Endothelial cell of umbilical vein (primary cell): Measurements from ENCODE around the gene DCAF4. TPM values are rescaled to one million over a fixed set of nuclear protein-coding genes. Genes with fewer than 3 reads are reported as not detected.

Source experiments
- BruUV-seq: library from RNA; stranded (reverse); fragments of 400-500 nt; replicated peaks from 2 replicates; lab custom pipeline; 2021; lab: Mats Ljungman, UMichigan
- CTCF ChIA-PET: fragments of 300-600, 350-600 bp; sonication (Branson Sonifier 250); formaldehyde crosslinking; loops from one replicate; lab custom pipeline; 2021; ENCODE audit warnings: antibody characterized with exemption, inconsistent platforms; lab: Charles Lee
- POLR2A ChIA-PET: fragments of 300-600, 350-600 bp; sonication (Branson Sonifier 250); formaldehyde crosslinking; loops from one replicate; lab custom pipeline; 2021; ENCODE audit warnings: antibody characterized with exemption, inconsistent platforms; lab: Charles Lee
- DNase-seq: peaks from one replicate; pipeline ENCODE4 v3.0.0-alpha.2; 2011; ENCODE audit warnings: low read depth, low spot score
- FAIRE-seq: peaks from 2 replicates; lab custom pipeline; 2011; peaks lifted over from hg19 to GRCh38; lab: Jason Lieb, UNC
- H2AFZ ChIP-seq: 2 replicates; pipeline ENCODE4 v1.6.0; 2012; ENCODE audit warnings: low read depth, low read length, control low read depth, inconsistent platforms
- H3K27ac ChIP-seq: 2 replicates; pipeline ENCODE4 v1.5.1; 2011; ENCODE audit warnings: low read depth, mild to moderate bottlenecking, control low read depth, low read length, moderate library complexity; ENCODE audit not compliant: insufficient read depth
- H3K27me3 ChIP-seq, 2 experiments: 2 replicates each; pipeline versions ENCODE4 v1.6.0 to v1.6.1; 2011; ENCODE audit warnings: low read length in 2 of 2, mixed read lengths in 1 of 2; ENCODE audit not compliant: control insufficient read depth in 2 of 2, insufficient read depth in 2 of 2
- H3K36me3 ChIP-seq, 2 experiments: 2 replicates in 1 of 2; 3 replicates in 1 of 2; pipeline ENCODE4 v1.5.1; 2011; ENCODE audit warnings: low read length in 2 of 2, mild to moderate bottlenecking in 1 of 2, moderate library complexity in 1 of 2; ENCODE audit not compliant: control insufficient read depth in 2 of 2, insufficient read depth in 2 of 2; ENCODE audit errors: extremely low read depth in 1 of 2
- H3K4me1 ChIP-seq: 3 replicates; pipeline ENCODE4 v1.5.1; 2011; ENCODE audit warnings: mild to moderate bottlenecking, low read length; ENCODE audit not compliant: control insufficient read depth, insufficient read depth; ENCODE audit errors: extremely low read depth
- H3K4me2 ChIP-seq: 2 replicates; pipeline ENCODE4 v1.6.1; 2011; ENCODE audit warnings: low read length, control low read depth, mixed read lengths; ENCODE audit not compliant: insufficient read depth
- H3K4me3 ChIP-seq, 3 experiments: fragments of 200-600 bp in 1 of 3; sonication (generic), shearing (Covaris generic) in 1 of 3; replicated peaks in 1 of 3; 2 replicates each; pipeline ENCODE4 v1.5.1; 2011 to 2016; ENCODE audit warnings: control low read depth in 3 of 3, low read length in 3 of 3, mild to moderate bottlenecking in 2 of 3, inconsistent platforms in 1 of 3, low read depth in 1 of 3, moderate library complexity in 1 of 3; ENCODE audit not compliant: insufficient read depth in 1 of 3
- H3K79me2 ChIP-seq: 2 replicates; pipeline ENCODE4 v1.6.0; 2012; ENCODE audit warnings: low read length, inconsistent platforms; ENCODE audit not compliant: control insufficient read depth, insufficient read depth
- H3K9ac ChIP-seq: replicated peaks from 2 replicates; pipeline ENCODE3; 2011; ENCODE audit warnings: low read length, control low read depth; ENCODE audit not compliant: insufficient read depth; ENCODE audit errors: extremely low read depth
- H3K9me1 ChIP-seq: replicated peaks from 3 replicates; pipeline ENCODE4 v1.6.0; 2011; ENCODE audit warnings: mild to moderate bottlenecking, low read length; ENCODE audit not compliant: control insufficient read depth, insufficient read depth; ENCODE audit errors: extremely low read depth
- H3K9me3 ChIP-seq: replicated peaks from 2 replicates; pipeline ENCODE4 v1.5.1; 2012; ENCODE audit warnings: low read length, inconsistent platforms; ENCODE audit not compliant: control insufficient read depth, insufficient read depth
- H4K20me1 ChIP-seq: replicated peaks from 2 replicates; pipeline ENCODE3; 2011; ENCODE audit warnings: mild to moderate bottlenecking, low read length; ENCODE audit not compliant: control insufficient read depth, insufficient read depth; ENCODE audit errors: extremely low read depth
- FOS ChIP-seq: IDR thresholded peaks from 2 replicates; pipeline ENCODE4 v1.6.1; 2011; ENCODE audit warnings: mild to moderate bottlenecking, low read length, moderate library complexity, borderline replicate concordance; ENCODE audit not compliant: insufficient read depth
- GATA2 ChIP-seq: IDR thresholded peaks from 2 replicates; pipeline ENCODE4 v1.7.0; 2011; ENCODE audit warnings: low read depth, mild to moderate bottlenecking, moderate library complexity, mixed read lengths, low read length; ENCODE audit not compliant: insufficient read length, insufficient read depth
- POLR2A ChIP-seq: IDR thresholded peaks from 2 replicates; pipeline ENCODE4 v1.6.1; 2012; ENCODE audit warnings: low read depth, mild to moderate bottlenecking, control low read depth, low read length
- POLR2AphosphoS5 ChIP-seq: IDR thresholded peaks from 2 replicates; pipeline ENCODE4 v1.6.1; 2012; ENCODE audit warnings: low read depth, mild to moderate bottlenecking, control low read depth, low read length, moderate library complexity; ENCODE audit not compliant: insufficient read depth
- dilution Hi-C: fragments of 300-500 bp; cut with MboI; formaldehyde crosslinking; loops from one replicate; pipeline ENCODE4 v1.15.0; 2019; ENCODE audit warnings: low sequenced_read_pairs; ENCODE audit not compliant: extremely low pct_ligation_motif_present
- intact Hi-C: fragments of 100-400 bp; cut with micrococcal nuclease; formaldehyde crosslinking; loops from one replicate; pipeline ENCODE4 v1.10.0; 2022
- polyA plus RNA-seq, 4 experiments: library from polyadenylated mRNA; depleted of rRNA in 3 of 4; stranded (reverse) in 3 of 4; unstranded in 1 of 4; fragments of >200 nt; gene quantifications; 2 replicates each; pipeline versions ENCODE4 v1.2.1 to v1.2.3, GENCODE V29; 2011 to 2012; ENCODE audit warnings: missing spikeins in 1 of 4
- total RNA-seq: library from RNA; stranded (reverse); gene quantifications from 2 replicates; pipeline ENCODE4 v1.2.3, GENCODE V29; 2021
- TF ChIP-seq, protein P1 (sequence below): IDR thresholded peaks from 2 replicates; pipeline ENCODE4 v1.6.1; 2011; ENCODE audit not compliant: insufficient read depth, insufficient read length
- TF ChIP-seq, protein P2 (sequence below), 2 donors: IDR thresholded peaks; 1 replicate in 1 of 2; 2 replicates in 1 of 2; pipeline ENCODE4 v1.5.1; 2011; ENCODE audit warnings: low read length in 2 of 2, mild to moderate bottlenecking in 2 of 2, moderate library complexity in 2 of 2, control low read depth in 1 of 2, inconsistent platforms in 1 of 2, low read depth in 1 of 2; ENCODE audit not compliant: insufficient read depth in 1 of 2; ENCODE audit errors: extremely low read depth in 1 of 2

The DCAF4 gene
- total and polyA plus RNA-seq, 2 donors (not counting 3 experiments of a cell fraction or from before 2014, with no cell fraction given) = 8.6 to 15.8 TPM

DNA sequence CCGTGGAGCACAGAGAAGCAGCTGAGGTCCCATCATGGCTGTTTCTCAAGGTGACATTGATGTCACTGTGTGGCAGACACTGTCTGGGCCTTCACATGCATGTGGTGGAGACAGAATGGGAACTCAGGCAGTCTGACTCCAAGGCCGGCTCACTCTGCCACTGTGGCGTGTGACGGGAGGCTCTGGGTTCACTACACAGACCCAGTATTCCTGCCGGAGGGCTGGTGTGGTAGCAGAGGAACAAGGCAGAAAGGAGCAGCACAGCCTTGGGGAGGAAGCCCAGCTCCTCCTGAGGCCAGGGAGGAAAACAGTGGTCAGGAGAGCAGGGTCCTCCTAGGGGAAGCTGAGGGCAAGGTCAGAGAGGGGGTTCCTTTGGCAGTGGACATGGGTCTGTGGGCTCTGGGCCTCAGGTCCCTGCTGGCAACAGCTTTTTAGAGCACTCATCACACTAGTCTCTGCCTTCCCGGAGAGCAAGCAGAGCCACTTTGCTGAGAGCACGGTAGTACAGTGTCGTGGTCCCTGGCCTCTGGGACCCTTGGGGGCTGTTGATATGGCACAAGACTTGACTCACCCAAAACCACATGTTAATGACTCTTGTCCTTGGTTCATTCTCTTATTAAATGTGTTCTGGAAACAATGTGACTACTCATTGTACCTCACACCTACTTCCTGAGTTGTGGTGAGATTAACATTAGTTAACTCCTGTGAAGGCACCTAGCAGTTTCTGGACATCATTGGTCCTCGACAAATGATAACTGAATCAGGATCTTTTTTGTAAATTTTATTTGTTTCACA, 21.3 kb downstream of the DCAF4 start:
- H3K27ac ChIP-seq = no peak overlapping the region
- no TSS peak for BruUV-seq
- dilution Hi-C loops = no loop called here
- no peak overlapping the region for H3K9ac ChIP-seq
- DNase-seq = no peak
- POLR2A ChIA-PET = no interaction called here
- peaks cover 2 to 7% of the 10 kb centered on the region in 2 experiments for H3K36me3 ChIP-seq
- peak; percentile 60 for FAIRE-seq
- no peaks in the 10 kb centered on the region for H3K27me3 ChIP-seq
- H2AFZ ChIP-seq = no peak overlapping the region
- CTCF ChIA-PET = interaction anchor here (1.0 to 7.0 kb wide), 11 partner anchors 30 to 443 kb away, joined by 3 to 751 read pairs (median 10); partner anchors contain the start of genes DPF3 and RBM25
- H3K4me3 ChIP-seq = no peak overlapping the region
- TF ChIP-seq GATA2 = peak; percentile 18
- TF ChIP-seq, protein P1, sequence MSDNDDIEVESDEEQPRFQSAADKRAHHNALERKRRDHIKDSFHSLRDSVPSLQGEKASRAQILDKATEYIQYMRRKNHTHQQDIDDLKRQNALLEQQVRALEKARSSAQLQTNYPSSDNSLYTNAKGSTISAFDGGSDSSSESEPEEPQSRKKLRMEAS = no peak
- no peaks in the 10 kb centered on the region for H3K9me1 ChIP-seq
- H3K9me3 ChIP-seq = no peaks in the 10 kb centered on the region
- no peak overlapping the region for H3K4me2 ChIP-seq
- H4K20me1 ChIP-seq = no peaks in the 10 kb centered on the region
- H3K79me2 ChIP-seq = no peaks in the 10 kb centered on the region
- no peaks in the 10 kb centered on the region for H3K4me1 ChIP-seq
- intact Hi-C loops = loop anchor here (1.0 kb wide), 2 partner anchors 42 to 433 kb away; no protein-coding TSS in a partner anchor

DNA sequence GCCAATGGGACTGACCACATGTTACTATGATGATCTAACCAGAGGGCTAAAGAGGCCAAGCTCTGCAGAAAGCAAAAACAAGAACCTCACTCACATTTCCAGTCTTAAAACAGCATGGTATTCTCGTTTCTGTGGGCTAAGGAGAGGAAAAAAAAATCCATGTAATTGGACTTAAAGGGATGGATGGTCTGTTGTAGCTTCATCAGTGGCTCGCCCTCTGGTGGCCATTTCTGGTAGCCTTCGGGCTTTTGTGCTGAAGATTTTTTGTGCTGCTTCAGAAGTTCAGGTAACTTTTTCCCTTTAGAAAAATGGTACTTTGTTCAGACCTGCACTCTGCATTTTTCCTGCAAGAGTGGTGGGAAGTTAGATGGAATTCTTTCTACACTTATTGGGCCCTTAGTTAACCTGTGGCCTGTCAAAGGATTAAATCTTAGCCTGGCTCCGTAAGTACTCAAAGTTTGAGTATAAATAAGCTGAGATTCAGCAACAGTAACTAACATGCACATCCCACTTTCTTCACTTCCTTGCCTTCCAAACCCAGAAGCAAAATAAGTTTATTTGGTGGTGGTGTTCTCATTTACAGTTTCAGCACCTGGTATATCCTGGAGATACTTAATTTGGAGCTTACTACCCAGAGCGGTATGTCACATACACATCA, 22.3 kb downstream of the DCAF4 start:
- dilution Hi-C loops = no loop called here
- TF ChIP-seq, protein P1 = no peak
- TF ChIP-seq FOS = no peak
- TF ChIP-seq, protein P2, sequence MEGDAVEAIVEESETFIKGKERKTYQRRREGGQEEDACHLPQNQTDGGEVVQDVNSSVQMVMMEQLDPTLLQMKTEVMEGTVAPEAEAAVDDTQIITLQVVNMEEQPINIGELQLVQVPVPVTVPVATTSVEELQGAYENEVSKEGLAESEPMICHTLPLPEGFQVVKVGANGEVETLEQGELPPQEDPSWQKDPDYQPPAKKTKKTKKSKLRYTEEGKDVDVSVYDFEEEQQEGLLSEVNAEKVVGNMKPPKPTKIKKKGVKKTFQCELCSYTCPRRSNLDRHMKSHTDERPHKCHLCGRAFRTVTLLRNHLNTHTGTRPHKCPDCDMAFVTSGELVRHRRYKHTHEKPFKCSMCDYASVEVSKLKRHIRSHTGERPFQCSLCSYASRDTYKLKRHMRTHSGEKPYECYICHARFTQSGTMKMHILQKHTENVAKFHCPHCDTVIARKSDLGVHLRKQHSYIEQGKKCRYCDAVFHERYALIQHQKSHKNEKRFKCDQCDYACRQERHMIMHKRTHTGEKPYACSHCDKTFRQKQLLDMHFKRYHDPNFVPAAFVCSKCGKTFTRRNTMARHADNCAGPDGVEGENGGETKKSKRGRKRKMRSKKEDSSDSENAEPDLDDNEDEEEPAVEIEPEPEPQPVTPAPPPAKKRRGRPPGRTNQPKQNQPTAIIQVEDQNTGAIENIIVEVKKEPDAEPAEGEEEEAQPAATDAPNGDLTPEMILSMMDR (IDR thresholded peaks at IDR 0.05; ENCODE audit: extremely low read depth in 1 of 2, insufficient read depth in 1 of 2, low read depth in 1 of 2, low read length in 2 of 2) = peak; percentile 87
- TF ChIP-seq POLR2A = no peak
- TF ChIP-seq POLR2AphosphoS5 = no peak
- POLR2A ChIA-PET = no interaction called here

More for the DNA sequence above, 22.3 kb downstream of the DCAF4 start:
- Histone ChIP-seq H2AFZ (no peak overlapping the region), H3K9ac (no peak overlapping the region), H3K27ac (no peak overlapping the region), H3K9me1 (no peaks in the 10 kb centered on the region), H3K27me3 (no peaks in the 10 kb centered on the region), H3K36me3 (peaks cover under 1 to 2% of the 10 kb centered on the region in 2 experiments), H3K4me1 (no peaks in the 10 kb centered on the region), H4K20me1 (no peaks in the 10 kb centered on the region), H3K4me2 (no peak overlapping the region), H3K4me3 (no peak overlapping the region), H3K79me2 (no peaks in the 10 kb centered on the region), H3K9me3 (no peaks in the 10 kb centered on the region)
- BruUV-seq = no TSS peak
- intact Hi-C loops = loop anchor here (1.0 kb wide), 2 partner anchors 43 to 434 kb away; no protein-coding TSS in a partner anchor
- CTCF ChIA-PET = interaction anchor here (0.6 to 7.0 kb wide), 35 partner anchors 8 to 523 kb away, joined by 3 to 751 read pairs (median 5); partner anchors contain the start of genes DPF3 and RBM25
- FAIRE-seq (peak; percentile 94), DNase-seq (peak; percentile 73)
